COLO829 (cell line): Measurements from ENCODE around the gene ME1.
A peak's percentile ranks its signal among the peaks of the same experiment; 100 is the strongest.
"Not testable (repeated sequence)": the region's sequence is repeated elsewhere in the genome, so short reads cannot be mapped to it uniquely, and the experiment has no call there.

Source experiments
- DNase-seq: peaks from one replicate; pipeline ENCODE4 v3.0.0; 2012; ENCODE audit warnings: low spot score

ME1 gene

GRCh38 chr6:83430611-83431544 lies at the start of gene ME1:
ME1 (minus strand) TSS chr6:83431051; CDS start chr6:83430954, 97 bp downstream.
- no peak for DNase-seq

GRCh38 chr6:83480470-83480869 lies 49.6 kb upstream of the ME1 start:
- DNase-seq, result no peak

- DNase-seq, result no peak
Observed at GRCh38 chr6:83479389-83479788, 48.5 kb upstream of the ME1 start.

- DNase-seq, result no peak
Observed at GRCh38 chr6:83476971-83477370, 46.1 kb upstream of the ME1 start.

GRCh38 chr6:83474309-83474708 lies 43.5 kb upstream of the ME1 start:
- no peak for DNase-seq

GRCh38 chr6:83472767-83473166 lies 41.9 kb upstream of the ME1 start:
- no peak for DNase-seq

GRCh38 chr6:83470587-83470986 lies 39.7 kb upstream of the ME1 start:
- no peak for DNase-seq

- DNase-seq, result no peak
Observed at GRCh38 chr6:83470001-83470400, 39.1 kb upstream of the ME1 start.

- DNase-seq, result no peak
Observed at GRCh38 chr6:83467620-83468036, 36.8 kb upstream of the ME1 start.

GRCh38 chr6:83466328-83466727 lies 35.5 kb upstream of the ME1 start:
- DNase-seq, result no peak

GRCh38 chr6:83464381-83465140 lies 33.7 kb upstream of the ME1 start:
- no peak for DNase-seq

- DNase-seq, result no peak
Observed at GRCh38 chr6:83463886-83464285, 33.0 kb upstream of the ME1 start.

GRCh38 chr6:83462524-83462923 lies 31.7 kb upstream of the ME1 start:
- DNase-seq, result no peak

- DNase-seq, result no peak
Observed at GRCh38 chr6:83461438-83461837, 30.6 kb upstream of the ME1 start.

- peak; percentile 79 for DNase-seq
Observed at GRCh38 chr6:83459663-83460062, 28.8 kb upstream of the ME1 start.

GRCh38 chr6:83450015-83450414 lies 19.2 kb upstream of the ME1 start:
- not testable (repeated sequence) for DNase-seq

- DNase-seq, result not testable (repeated sequence)
Observed at GRCh38 chr6:83444086-83444699, 13.3 kb upstream of the ME1 start.

- no peak for DNase-seq
Observed at GRCh38 chr6:83443516-83443915, 12.7 kb upstream of the ME1 start.

- no peak for DNase-seq
Observed at GRCh38 chr6:83442752-83443151, 11.9 kb upstream of the ME1 start.

GRCh38 chr6:83439201-83439600 lies 8.3 kb upstream of the ME1 start:
- peak; percentile 83 for DNase-seq

- DNase-seq, result no peak
Observed at GRCh38 chr6:83436674-83437073, 5.8 kb upstream of the ME1 start.

GRCh38 chr6:83433177-83433576 lies 2.3 kb upstream of the ME1 start:
- DNase-seq, result no peak

GRCh38 chr6:83432636-83433035 lies 1.8 kb upstream of the ME1 start:
- DNase-seq, result no peak
